ENCODE results near the gene PAQR7.
A peak's percentile ranks its signal among the peaks of the same experiment; 100 is the strongest.

PAQR7 gene

GRCh38 chr1:25875154-25875855, at the start of gene PAQR7:
Gene PAQR7 (minus strand): TSS chr1:25875708. CDS start chr1:25863839, 11,869 bp downstream.
- peak; percentile 16 to 59 (median 35) for DNase-seq (ENCODE audit: low read depth in 2 of 3, low spot score in 1 of 3)

- no peak for DNase-seq (ENCODE audit: low read depth in 2 of 3, low spot score in 1 of 3)
These were observed 48.9 kb upstream of the PAQR7 start for GRCh38 chr1:25924454-25924853.

GRCh38 chr1:25922971-25923552, 47.6 kb upstream of the PAQR7 start:
- DNase-seq (ENCODE audit: low read depth in 2 of 3, low spot score in 1 of 3): peak in 2 of 3 donors; percentile 16 to 17

- DNase-seq (ENCODE audit: low read depth in 2 of 3, low spot score in 1 of 3): peak in 1 of 3 donors; percentile 12
These were observed 46.8 kb upstream of the PAQR7 start for GRCh38 chr1:25922056-25922970.

GRCh38 chr1:25918615-25919014, 43.1 kb upstream of the PAQR7 start:
- no peak for DNase-seq (ENCODE audit: low read depth in 2 of 3, low spot score in 1 of 3)

GRCh38 chr1:25917996-25918395, 42.5 kb upstream of the PAQR7 start:
- DNase-seq (ENCODE audit: low read depth in 2 of 3, low spot score in 1 of 3): no peak

- no peak for DNase-seq (ENCODE audit: low read depth in 2 of 3, low spot score in 1 of 3)
These were observed 41.0 kb upstream of the PAQR7 start for GRCh38 chr1:25916460-25916859.

GRCh38 chr1:25914074-25914995, 38.8 kb upstream of the PAQR7 start:
- no peak for DNase-seq (ENCODE audit: low read depth in 2 of 3, low spot score in 1 of 3)

- DNase-seq (ENCODE audit: low read depth in 2 of 3, low spot score in 1 of 3): no peak
These were observed 37.7 kb upstream of the PAQR7 start for GRCh38 chr1:25913206-25913605.

GRCh38 chr1:25912076-25912831, 36.7 kb upstream of the PAQR7 start:
- DNase-seq (ENCODE audit: low read depth in 2 of 3, low spot score in 1 of 3): no peak

GRCh38 chr1:25911162-25911561, 35.7 kb upstream of the PAQR7 start:
- DNase-seq (ENCODE audit: low read depth in 2 of 3, low spot score in 1 of 3): no peak

- no peak for DNase-seq (ENCODE audit: low read depth in 2 of 3, low spot score in 1 of 3)
These were observed 33.5 kb upstream of the PAQR7 start for GRCh38 chr1:25909040-25909439.

- no peak for DNase-seq (ENCODE audit: low read depth in 2 of 3, low spot score in 1 of 3)
These were observed 32.7 kb upstream of the PAQR7 start for GRCh38 chr1:25908161-25908560.

GRCh38 chr1:25907601-25908000, 32.1 kb upstream of the PAQR7 start:
- no peak for DNase-seq (ENCODE audit: low read depth in 2 of 3, low spot score in 1 of 3)

GRCh38 chr1:25906644-25907300, 31.3 kb upstream of the PAQR7 start:
- no peak for DNase-seq (ENCODE audit: low read depth in 2 of 3, low spot score in 1 of 3)

- DNase-seq (ENCODE audit: low read depth in 2 of 3, low spot score in 1 of 3): peak; percentile 81 to 88 (median 86)
These were observed 30.5 kb upstream of the PAQR7 start, which contains the start of gene STMN1 for GRCh38 chr1:25905680-25906643. Gene STMN1 (minus strand): TSS chr1:25906419. CDS start chr1:25904676, 1,743 bp downstream.

GRCh38 chr1:25904943-25905679, 29.6 kb upstream of the PAQR7 start:
- DNase-seq (ENCODE audit: low read depth in 2 of 3, low spot score in 1 of 3): peak; percentile 94 to 98 (median 97)

Measured in stimulated activated CD4-positive, alpha-beta T cell treated with anti-CD3 and anti-CD28 coated beads, Interleukin-12 subunit alpha, Interleukin-12 subunit beta, amount 100 ng/mL, for 48 hours (primary cell).